Vagina (tissue), 2 donors: ENCODE data around the gene OMP. TPM values are rescaled to one million over a fixed set of nuclear protein-coding genes. Genes with fewer than 3 reads are reported as not detected.
"Not testable (repeated sequence)": the region's sequence is repeated elsewhere in the genome, so short reads cannot be mapped to it uniquely, and the experiment has no call there.

Experiments used
- DNase-seq, 2 donors: peaks; one replicate each; pipeline ENCODE4 v3.0.0-alpha.2; 2017; ENCODE audit errors: extremely low spot score in 2 of 2
- H3K27ac ChIP-seq: fragments of 200-600 bp; sonication (generic); one replicate; pipeline ENCODE4 v1.5.1; 2019
- H3K27me3 ChIP-seq: fragments of 200-600 bp; sonication (generic); one replicate; pipeline ENCODE4 v1.5.1; 2019
- H3K36me3 ChIP-seq, 2 donors: fragments of 200-600 bp; sonication (generic); one replicate each; pipeline ENCODE4 v1.5.1; 2017 to 2019
- H3K4me1 ChIP-seq: fragments of 200-600 bp; sonication (generic); one replicate; pipeline ENCODE4 v1.5.1; 2019
- H3K4me3 ChIP-seq, 2 donors: fragments of 200-600 bp; sonication (generic); 1 replicate in 1 of 2; 2 replicates in 1 of 2; pipeline ENCODE4 v1.5.1; 2016 to 2019
- H3K9me3 ChIP-seq: fragments of 200-600 bp; sonication (generic); one replicate; pipeline ENCODE4 v1.5.1; 2019
- POLR2A ChIP-seq, 2 donors: fragments of 450-650 bp; IDR thresholded peaks; one replicate each; pipeline ENCODE4 v1.6.1; 2017; ENCODE audit warnings: antibody characterized with exemption in 2 of 2, mild to moderate bottlenecking in 2 of 2, moderate library complexity in 2 of 2
- POLR2AphosphoS5 ChIP-seq, 2 donors: sonication (generic); formaldehyde crosslinking; IDR thresholded peaks; one replicate each; pipeline ENCODE4 v1.9.0; 2017; ENCODE audit warnings: antibody characterized with exemption in 2 of 2, mild to moderate bottlenecking in 2 of 2, low read depth in 1 of 2; ENCODE audit not compliant: insufficient read depth in 1 of 2
- intact Hi-C: fragments of 100-400 bp; cut with DNase I; formaldehyde crosslinking; loops from one replicate; pipeline ENCODE4 v1.15.1; 2023
- total RNA-seq: library from RNA; depleted of rRNA; stranded (reverse); fragments of >200 nt; gene quantifications from one replicate; pipeline ENCODE4 v1.2.3, GENCODE V29; 2016
- TF ChIP-seq, protein P1 (sequence below), 3 experiments: fragments of 450-650 bp in 2 of 3; fragments of 200-600 bp in 1 of 3; sonication (generic) in 1 of 3; IDR thresholded peaks; one replicate each; pipeline ENCODE4 v1.5.1; 2017 to 2019; ENCODE audit warnings: antibody characterized with exemption in 3 of 3, mild to moderate bottlenecking in 2 of 3, moderate library complexity in 2 of 3

OMP gene
- total RNA-seq, 1 donor from 2014 or later = not detected

DNA sequence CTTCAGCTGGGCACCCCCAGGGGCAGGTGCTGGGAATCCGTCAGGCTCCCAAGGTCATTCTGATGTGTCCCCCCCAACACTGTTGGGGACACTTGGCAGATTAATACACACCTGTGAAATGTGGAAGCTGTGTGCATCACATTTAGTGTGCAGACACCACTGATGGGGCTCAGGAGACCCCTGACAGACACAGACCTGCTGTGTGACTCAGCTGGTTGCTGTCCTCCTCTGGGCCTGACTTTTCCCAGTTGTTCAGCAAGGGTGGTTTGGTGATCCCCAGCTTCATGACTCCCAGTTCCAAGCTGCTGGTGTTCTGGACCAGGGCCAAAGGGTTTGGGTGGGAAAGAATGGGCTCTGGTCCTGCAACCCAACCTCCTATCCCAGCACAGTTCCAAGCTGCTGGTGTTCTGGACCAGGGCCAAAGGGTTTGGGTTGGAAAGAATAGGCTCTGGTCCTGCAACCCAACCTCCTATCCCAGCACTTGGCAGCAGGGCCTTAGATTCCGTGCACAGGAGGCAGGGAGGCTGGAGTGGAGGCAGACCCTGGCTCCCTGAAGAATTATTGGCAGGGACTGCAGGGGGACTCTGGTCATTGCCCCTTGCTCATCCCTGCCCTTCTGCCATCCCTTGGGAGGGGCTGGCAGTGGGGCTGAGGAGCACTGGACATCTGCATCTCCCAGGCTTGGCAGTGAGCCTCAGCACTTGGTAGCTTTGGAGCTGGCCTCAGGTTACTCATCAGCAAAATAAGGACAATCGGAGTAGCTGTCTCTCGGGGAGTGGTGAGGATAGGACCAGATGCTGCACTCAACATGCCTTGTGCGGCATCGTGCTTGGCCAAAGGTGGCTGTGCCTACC, 8.4 kb upstream of the OMP start:
- Histone ChIP-seq H3K9me3 (no peaks in the 10 kb centered on the region), H3K27me3 (no peaks in the 10 kb centered on the region), H3K4me3 (no peak overlapping the region), H3K27ac (no peak overlapping the region), H3K4me1 (no peaks in the 10 kb centered on the region), H3K36me3 (no peaks in the 10 kb centered on the region)
- DNase-seq = no peak
- TF ChIP-seq, protein P1, sequence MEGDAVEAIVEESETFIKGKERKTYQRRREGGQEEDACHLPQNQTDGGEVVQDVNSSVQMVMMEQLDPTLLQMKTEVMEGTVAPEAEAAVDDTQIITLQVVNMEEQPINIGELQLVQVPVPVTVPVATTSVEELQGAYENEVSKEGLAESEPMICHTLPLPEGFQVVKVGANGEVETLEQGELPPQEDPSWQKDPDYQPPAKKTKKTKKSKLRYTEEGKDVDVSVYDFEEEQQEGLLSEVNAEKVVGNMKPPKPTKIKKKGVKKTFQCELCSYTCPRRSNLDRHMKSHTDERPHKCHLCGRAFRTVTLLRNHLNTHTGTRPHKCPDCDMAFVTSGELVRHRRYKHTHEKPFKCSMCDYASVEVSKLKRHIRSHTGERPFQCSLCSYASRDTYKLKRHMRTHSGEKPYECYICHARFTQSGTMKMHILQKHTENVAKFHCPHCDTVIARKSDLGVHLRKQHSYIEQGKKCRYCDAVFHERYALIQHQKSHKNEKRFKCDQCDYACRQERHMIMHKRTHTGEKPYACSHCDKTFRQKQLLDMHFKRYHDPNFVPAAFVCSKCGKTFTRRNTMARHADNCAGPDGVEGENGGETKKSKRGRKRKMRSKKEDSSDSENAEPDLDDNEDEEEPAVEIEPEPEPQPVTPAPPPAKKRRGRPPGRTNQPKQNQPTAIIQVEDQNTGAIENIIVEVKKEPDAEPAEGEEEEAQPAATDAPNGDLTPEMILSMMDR (IDR thresholded peaks at IDR 0.05) = no peak
- TF ChIP-seq POLR2AphosphoS5 (IDR thresholded peaks at IDR 0.05; ENCODE audit: insufficient read depth in 1 of 2, low read depth in 1 of 2) (no peak), POLR2A (IDR thresholded peaks at IDR 0.05) (no peak)
- intact Hi-C loops = loop anchor here (5.0 kb wide), 1 partner anchor 47 kb away; no protein-coding TSS in a partner anchor

DNA sequence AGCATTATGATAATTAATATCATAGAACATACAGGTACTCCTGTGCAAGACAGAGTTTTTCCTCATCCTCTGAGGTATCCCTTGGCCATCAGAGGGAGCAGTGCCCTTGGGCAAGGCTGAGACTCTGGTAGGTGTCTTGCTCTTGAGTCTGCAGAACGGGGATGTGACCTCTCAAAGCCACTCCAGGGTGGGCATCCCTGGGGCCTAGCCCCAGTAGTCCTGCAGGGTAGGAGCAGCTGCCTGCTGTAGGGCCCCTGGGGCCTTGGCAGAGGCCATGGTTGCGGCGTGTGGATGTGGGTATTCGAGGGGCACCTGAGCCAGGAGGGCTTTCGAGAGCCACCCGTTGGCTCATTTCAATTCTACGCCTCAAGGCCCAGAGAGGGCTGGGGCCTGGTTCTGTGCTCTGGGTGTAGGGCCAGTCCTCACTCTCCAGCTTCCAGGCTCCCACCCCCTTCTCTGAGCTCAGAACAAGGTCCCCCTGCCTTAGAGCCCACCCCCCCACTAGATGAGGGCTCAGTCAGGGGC, 7.7 kb upstream of the OMP start:
- H3K27me3 ChIP-seq = no peaks in the 10 kb centered on the region
- TF ChIP-seq POLR2A (IDR thresholded peaks at IDR 0.05) (no peak), POLR2AphosphoS5 (IDR thresholded peaks at IDR 0.05; ENCODE audit: insufficient read depth in 1 of 2, low read depth in 1 of 2) (no peak)
- TF ChIP-seq, protein P1 (IDR thresholded peaks at IDR 0.05) = no peak
- no peak overlapping the region for H3K4me3 ChIP-seq
- intact Hi-C loops = loop anchor here (5.0 kb wide), 1 partner anchor 48 kb away; no protein-coding TSS in a partner anchor
- no peak overlapping the region for H3K27ac ChIP-seq
- no peaks in the 10 kb centered on the region for H3K4me1 ChIP-seq
- no peaks in the 10 kb centered on the region for H3K9me3 ChIP-seq
- H3K36me3 ChIP-seq = no peaks in the 10 kb centered on the region
- DNase-seq = no peak

DNA sequence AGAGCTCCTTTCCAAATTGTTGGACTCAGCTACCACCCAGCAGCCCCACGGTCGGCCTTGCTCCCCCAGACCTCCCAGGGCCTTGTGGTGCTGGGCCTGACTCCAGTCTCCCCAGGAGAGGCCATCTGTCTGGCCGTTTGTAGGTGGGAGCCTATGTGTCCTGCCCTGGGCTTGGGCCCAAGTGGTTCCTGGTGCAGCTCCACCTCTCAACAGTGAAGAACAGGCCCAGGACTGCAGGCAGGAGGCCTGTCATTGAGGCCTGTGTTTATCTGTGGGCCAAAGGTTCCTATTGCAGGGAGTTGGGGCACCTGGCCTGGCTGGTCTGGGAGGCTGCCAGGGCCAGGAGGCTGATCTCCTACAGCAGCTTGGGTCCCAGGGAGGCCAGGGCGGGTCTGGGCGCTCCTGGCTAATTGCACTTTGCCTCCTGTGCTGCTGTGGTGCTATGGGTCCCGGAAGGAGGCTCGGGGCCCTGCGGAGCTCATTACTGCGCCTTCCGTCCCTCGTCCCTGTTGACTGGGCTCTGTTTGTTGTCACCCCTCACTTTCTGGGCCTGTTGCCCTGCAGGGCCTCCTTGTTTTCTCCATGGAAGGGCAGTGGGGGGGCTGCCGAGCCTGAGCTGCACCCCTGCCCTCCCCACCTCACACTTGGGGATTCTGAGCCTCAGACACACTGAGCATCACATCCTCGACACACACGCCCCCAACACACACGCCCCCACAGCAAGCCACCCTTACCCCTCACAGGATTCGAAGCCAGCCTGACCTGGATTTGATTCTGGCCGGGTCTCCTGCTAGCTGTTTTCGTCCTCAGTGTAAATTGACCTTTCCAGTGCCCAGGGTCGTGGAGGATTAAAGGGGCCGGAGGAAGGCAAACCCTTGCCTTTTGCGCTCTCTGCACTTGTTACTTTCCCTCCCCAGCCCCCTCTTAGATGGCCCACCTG, 6.8 kb upstream of the OMP start:
- intact Hi-C loops = no loop called here
- TF ChIP-seq POLR2A (IDR thresholded peaks at IDR 0.05) (no peak), POLR2AphosphoS5 (IDR thresholded peaks at IDR 0.05; ENCODE audit: insufficient read depth in 1 of 2, low read depth in 1 of 2) (no peak)
- TF ChIP-seq, protein P1 (IDR thresholded peaks at IDR 0.05) = no peak
- H3K27me3 ChIP-seq = no peaks in the 10 kb centered on the region
- no peaks in the 10 kb centered on the region for H3K9me3 ChIP-seq
- DNase-seq = no peak
- no peak overlapping the region for H3K27ac ChIP-seq
- no peaks in the 10 kb centered on the region for H3K4me1 ChIP-seq
- H3K36me3 ChIP-seq = no peaks in the 10 kb centered on the region
- H3K4me3 ChIP-seq = no peak overlapping the region

DNA sequence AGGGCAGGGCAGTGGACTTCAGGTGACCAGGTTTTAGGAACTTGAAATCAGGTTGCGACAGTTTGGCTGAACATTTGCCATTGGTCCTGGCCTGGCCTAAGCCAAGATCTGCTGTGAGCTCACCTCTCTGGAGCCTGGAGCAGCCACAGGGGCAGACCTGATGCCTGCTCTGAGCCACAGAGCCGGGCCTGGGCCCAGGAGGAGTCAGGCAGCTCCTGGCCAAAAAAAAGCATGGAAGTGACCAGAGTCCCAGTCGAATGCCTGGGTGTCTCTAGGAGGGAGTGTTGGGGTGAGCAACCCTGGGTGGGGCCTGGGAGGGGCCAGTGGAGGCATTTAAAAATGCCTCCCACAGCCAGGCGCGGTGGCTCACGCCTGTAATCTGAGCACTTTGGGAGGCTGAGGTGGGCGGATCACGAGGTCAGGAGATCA, 6.0 kb upstream of the OMP start:
- TF ChIP-seq POLR2AphosphoS5 (IDR thresholded peaks at IDR 0.05; ENCODE audit: insufficient read depth in 1 of 2, low read depth in 1 of 2) (no peak), POLR2A (IDR thresholded peaks at IDR 0.05) (no peak)
- TF ChIP-seq, protein P1 (IDR thresholded peaks at IDR 0.05) = no peak
- intact Hi-C loops = no loop called here
- H3K9me3 ChIP-seq = no peaks in the 10 kb centered on the region
- no peaks in the 10 kb centered on the region for H3K4me1 ChIP-seq
- no peak overlapping the region for H3K27ac ChIP-seq
- no peak for DNase-seq
- H3K4me3 ChIP-seq = no peak overlapping the region
- H3K27me3 ChIP-seq = no peaks in the 10 kb centered on the region
- H3K36me3 ChIP-seq = no peaks in the 10 kb centered on the region

DNA sequence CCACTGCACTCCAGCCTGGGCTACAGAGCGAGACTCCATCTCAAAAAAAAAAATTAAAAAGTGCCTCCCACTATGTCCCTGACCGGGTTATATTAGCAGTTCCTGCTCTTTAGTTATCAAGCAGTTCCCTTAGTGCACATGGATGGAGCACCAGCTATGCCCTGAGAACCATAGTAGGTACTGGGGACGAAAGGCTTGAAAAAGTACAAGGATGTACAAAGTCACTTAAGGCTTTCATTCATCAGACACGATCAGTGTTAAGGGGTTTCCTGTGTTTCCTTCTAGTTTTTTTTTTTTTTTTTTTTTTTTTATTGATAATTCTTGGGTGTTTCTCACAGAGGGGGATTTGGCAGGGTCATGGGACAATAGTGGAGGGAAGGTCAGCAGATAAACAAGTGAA, 5.5 kb upstream of the OMP start:
- H3K4me1 ChIP-seq, intact Hi-C loops, DNase-seq, H3K36me3 ChIP-seq, H3K9me3 ChIP-seq, H3K27me3 ChIP-seq, H3K4me3 ChIP-seq, H3K27ac ChIP-seq: not testable (repeated sequence)
